SKM-1 (cell line): ENCODE data around the gene DCAF17.
"Not testable (repeated sequence)": the region's sequence is repeated elsewhere in the genome, so short reads cannot be mapped to it uniquely, and the experiment has no call there.

Experiments
- DNase-seq: peaks from one replicate; lab custom pipeline; 2025; ENCODE audit not compliant: unreplicated experiment; lab: John Stamatoyannopoulos, UW

The DCAF17 gene

GRCh38 chr2:171410624-171411023 lies 23.4 kb upstream of the DCAF17 start:
- no peak for DNase-seq

- no peak for DNase-seq
Measured at GRCh38 chr2:171411214-171411613, 22.8 kb upstream of the DCAF17 start.

- DNase-seq = no peak
Measured at GRCh38 chr2:171411791-171412483, 22.1 kb upstream of the DCAF17 start.

- DNase-seq = no peak
Measured at GRCh38 chr2:171412571-171413175, 21.4 kb upstream of the DCAF17 start.

- not testable (repeated sequence) for DNase-seq
Measured at GRCh38 chr2:171414645-171415044, 19.4 kb upstream of the DCAF17 start.

GRCh38 chr2:171416009-171416926 lies 17.8 kb upstream of the DCAF17 start:
- DNase-seq = peak; percentile 60

- no peak for DNase-seq
Measured at GRCh38 chr2:171419333-171419732, 14.7 kb upstream of the DCAF17 start.

GRCh38 chr2:171420728-171421563 lies 13.1 kb upstream of the DCAF17 start:
- DNase-seq = no peak

- not testable (repeated sequence) for DNase-seq
Measured at GRCh38 chr2:171422710-171423495, 11.1 kb upstream of the DCAF17 start.

- no peak for DNase-seq
Measured at GRCh38 chr2:171430516-171431410, 3.3 kb upstream of the DCAF17 start.

- DNase-seq = no peak
Measured at GRCh38 chr2:171431677-171432167, 2.3 kb upstream of the DCAF17 start.

- DNase-seq = no peak
Measured at GRCh38 chr2:171432206-171432968, 1.6 kb upstream of the DCAF17 start.

- DNase-seq = no peak
Measured at GRCh38 chr2:171432969-171433762, 860 bp upstream of the DCAF17 start.

- DNase-seq = no peak
Measured at GRCh38 chr2:171433763-171434012, 338 bp upstream of the DCAF17 start, which contains the start of gene METTL8. Gene METTL8 (minus strand): TSS chr2:171433990. CDS start chr2:171392185, 41,805 bp downstream.

GRCh38 chr2:171436307-171436706 lies 2.3 kb downstream of the DCAF17 start:
- DNase-seq = no peak

GRCh38 chr2:171441470-171441869 lies 7.4 kb downstream of the DCAF17 start:
- no peak for DNase-seq

GRCh38 chr2:171447675-171448074 lies 13.6 kb downstream of the DCAF17 start:
- DNase-seq = no peak

- DNase-seq = no peak
Measured at GRCh38 chr2:171451074-171451473, 17.0 kb downstream of the DCAF17 start.
